CD4-positive, alpha-beta T cell (primary cell): ENCODE data around the gene MCTP1. TPM values are rescaled to one million over a fixed set of nuclear protein-coding genes. Genes with fewer than 3 reads are reported as not detected.

Experiments used
- ATAC-seq: fragments of 200-7000 bp; cut with Tn5 transposase; one replicate; pipeline ENCODE4 v1.10.0; 2022; ENCODE audit warnings: mild to moderate bottlenecking; ENCODE audit not compliant: poor library complexity
- CTCF ChIA-PET: fragments of 350-600 bp; sonication (Branson Sonifier 250); formaldehyde crosslinking; loops from one replicate; lab custom pipeline; 2021; ENCODE audit warnings: antibody characterized with exemption, inconsistent platforms; lab: Charles Lee
- POLR2A ChIA-PET: fragments of 350-600 bp; sonication (Branson Sonifier 250); formaldehyde crosslinking; loops from one replicate; lab custom pipeline; 2021; ENCODE audit warnings: antibody characterized with exemption, inconsistent platforms; lab: Charles Lee
- DNase-seq, 14 experiments: peaks; one replicate each; pipeline ENCODE4 v3.0.0-alpha.2; 2013 to 2020; ENCODE audit warnings: mixed read lengths in 2 of 14
- H3K27ac ChIP-seq, 2 donors: one replicate each; pipeline versions ENCODE4 v1.5.1 to v1.7.0; 2013; ENCODE audit warnings: low read length in 2 of 2, low read depth in 1 of 2, mild to moderate bottlenecking in 1 of 2
- H3K27me3 ChIP-seq, 2 experiments: 1 replicate in 1 of 2; 2 replicates in 1 of 2; pipeline versions ENCODE4 v1.6.1 to v1.7.0; 2013; ENCODE audit warnings: low read length in 2 of 2, control low read depth in 1 of 2, mild to moderate bottlenecking in 1 of 2, moderate library complexity in 1 of 2; ENCODE audit not compliant: insufficient read depth in 2 of 2, control insufficient read depth in 1 of 2
- H3K36me3 ChIP-seq: one replicate; pipeline ENCODE4 v1.6.1; 2013; ENCODE audit warnings: low read length, control low read depth; ENCODE audit not compliant: insufficient read depth
- H3K4me1 ChIP-seq: one replicate; pipeline ENCODE4 v1.6.1; 2013; ENCODE audit warnings: low read length, control low read depth; ENCODE audit not compliant: insufficient read depth
- H3K4me3 ChIP-seq: one replicate; pipeline ENCODE4 v1.5.1; 2013; ENCODE audit warnings: mild to moderate bottlenecking, low read length, moderate library complexity
- H3K9me3 ChIP-seq, 2 experiments: 1 replicate in 1 of 2; 2 replicates in 1 of 2; pipeline versions ENCODE4 v1.6.1 to v1.7.0; 2013; ENCODE audit warnings: low read length in 2 of 2, mild to moderate bottlenecking in 2 of 2, control low read depth in 1 of 2, moderate library complexity in 1 of 2; ENCODE audit not compliant: control insufficient read depth in 1 of 2, insufficient read depth in 1 of 2
- H3K27ac Mint-ChIP-seq: one replicate; pipeline ENCODE4 v1.8.0; 2020; ENCODE audit warnings: mixed read lengths
- H3K27me3 Mint-ChIP-seq: one replicate; pipeline ENCODE4 v1.8.0; 2021; ENCODE audit warnings: mixed read lengths
- H3K36me3 Mint-ChIP-seq: one replicate; pipeline ENCODE4 v1.8.0; 2021; ENCODE audit warnings: low read depth, mixed read lengths
- H3K4me1 Mint-ChIP-seq: one replicate; pipeline ENCODE4 v1.8.0; 2021; ENCODE audit warnings: low read depth, mixed read lengths
- H3K4me3 Mint-ChIP-seq: one replicate; pipeline ENCODE4 v1.8.0; 2020; ENCODE audit warnings: mild to moderate bottlenecking, mixed read lengths
- H3K9me3 Mint-ChIP-seq: one replicate; pipeline ENCODE4 v1.8.0; 2020; ENCODE audit warnings: mixed read lengths
- intact Hi-C, 2 experiments: fragments of 100-400 bp; cut with DNase I in 1 of 2; cut with micrococcal nuclease in 1 of 2; formaldehyde crosslinking; loops; one replicate each; pipeline versions ENCODE4 v1.15.1 to v1.9.0; 2023 to 2025; cut with DNase I, micrococcal nuclease
- total RNA-seq, 174 experiments: library from RNA in 2 of 174; stranded (reverse) in 2 of 174; gene quantifications; one replicate each; pipeline ENCODE4 v1.2.3 and lab custom pipeline; 2021 to 2026
- TF ChIP-seq, protein P1 (sequence below): fragments of 200-600 bp; IDR thresholded peaks from one replicate; pipeline ENCODE4 v1.8.0; 2022; ENCODE audit warnings: antibody characterized with exemption, mild to moderate bottlenecking

The MCTP1 gene
- total RNA-seq, 2 experiments from 2014 or later, result 2.1 to 2.7 TPM

DNA sequence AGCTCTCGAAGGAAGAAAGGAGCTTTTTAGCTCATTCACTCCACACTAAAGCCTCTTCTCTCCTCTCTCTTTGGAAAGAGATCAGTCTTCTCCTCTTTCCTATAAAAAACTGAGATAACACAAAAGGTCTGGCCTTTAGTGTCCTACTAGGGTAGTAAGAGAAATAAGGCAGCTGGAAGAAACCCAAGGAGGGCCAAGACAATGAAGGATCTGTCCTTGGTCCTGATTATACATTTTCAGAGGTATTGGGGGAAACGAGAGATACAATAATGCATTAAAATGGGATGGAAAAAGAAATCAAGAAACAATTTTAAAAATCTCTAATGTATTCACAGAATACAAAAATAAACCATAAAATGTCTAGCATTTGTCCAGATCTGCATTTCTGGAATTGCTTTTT is 482.4 kb downstream of the MCTP1 start:
- Mint-ChIP-seq H3K27me3 (no peaks in the 10 kb centered on the region), H3K36me3 (no peaks in the 10 kb centered on the region), H3K4me3 (no peak overlapping the region), H3K4me1 (no peaks in the 10 kb centered on the region), H3K27ac (no peak overlapping the region), H3K9me3 (peaks cover 5% of the 10 kb centered on the region)
- Histone ChIP-seq H3K27ac (no peak overlapping the region), H3K4me3 (no peak overlapping the region), H3K9me3 (no peaks in the 10 kb centered on the region), H3K36me3 (no peaks in the 10 kb centered on the region), H3K27me3 (no peaks in the 10 kb centered on the region), H3K4me1 (no peaks in the 10 kb centered on the region)
- DNase-seq, result no peak
- TF ChIP-seq, protein P1, sequence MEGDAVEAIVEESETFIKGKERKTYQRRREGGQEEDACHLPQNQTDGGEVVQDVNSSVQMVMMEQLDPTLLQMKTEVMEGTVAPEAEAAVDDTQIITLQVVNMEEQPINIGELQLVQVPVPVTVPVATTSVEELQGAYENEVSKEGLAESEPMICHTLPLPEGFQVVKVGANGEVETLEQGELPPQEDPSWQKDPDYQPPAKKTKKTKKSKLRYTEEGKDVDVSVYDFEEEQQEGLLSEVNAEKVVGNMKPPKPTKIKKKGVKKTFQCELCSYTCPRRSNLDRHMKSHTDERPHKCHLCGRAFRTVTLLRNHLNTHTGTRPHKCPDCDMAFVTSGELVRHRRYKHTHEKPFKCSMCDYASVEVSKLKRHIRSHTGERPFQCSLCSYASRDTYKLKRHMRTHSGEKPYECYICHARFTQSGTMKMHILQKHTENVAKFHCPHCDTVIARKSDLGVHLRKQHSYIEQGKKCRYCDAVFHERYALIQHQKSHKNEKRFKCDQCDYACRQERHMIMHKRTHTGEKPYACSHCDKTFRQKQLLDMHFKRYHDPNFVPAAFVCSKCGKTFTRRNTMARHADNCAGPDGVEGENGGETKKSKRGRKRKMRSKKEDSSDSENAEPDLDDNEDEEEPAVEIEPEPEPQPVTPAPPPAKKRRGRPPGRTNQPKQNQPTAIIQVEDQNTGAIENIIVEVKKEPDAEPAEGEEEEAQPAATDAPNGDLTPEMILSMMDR, result no peak
- intact Hi-C loops, result no loop called here
- ChIA-PET POLR2A (no interaction called here), CTCF (no interaction called here)
- ATAC-seq, result no peak

- Histone ChIP-seq H3K9me3 (no peaks in the 10 kb centered on the region), H3K4me1 (peaks cover 18% of the 10 kb centered on the region), H3K27ac (no peak overlapping the region), H3K4me3 (no peak overlapping the region), H3K27me3 (no peaks in the 10 kb centered on the region), H3K36me3 (no peaks in the 10 kb centered on the region)
- Mint-ChIP-seq H3K4me1 (peaks cover 41% of the 10 kb centered on the region), H3K36me3 (no peaks in the 10 kb centered on the region), H3K27ac (no peak overlapping the region), H3K4me3 (no peak overlapping the region), H3K9me3 (no peaks in the 10 kb centered on the region), H3K27me3 (no peaks in the 10 kb centered on the region)
- intact Hi-C loops, result no loop called here
- no peak for ATAC-seq
- TF ChIP-seq, protein P1, result no peak
- ChIA-PET POLR2A (no interaction called here), CTCF (no interaction called here)
- DNase-seq, result no peak
Observed at GRCh38 chr5:94796586-94796985, 488.3 kb downstream of the MCTP1 start.

DNA sequence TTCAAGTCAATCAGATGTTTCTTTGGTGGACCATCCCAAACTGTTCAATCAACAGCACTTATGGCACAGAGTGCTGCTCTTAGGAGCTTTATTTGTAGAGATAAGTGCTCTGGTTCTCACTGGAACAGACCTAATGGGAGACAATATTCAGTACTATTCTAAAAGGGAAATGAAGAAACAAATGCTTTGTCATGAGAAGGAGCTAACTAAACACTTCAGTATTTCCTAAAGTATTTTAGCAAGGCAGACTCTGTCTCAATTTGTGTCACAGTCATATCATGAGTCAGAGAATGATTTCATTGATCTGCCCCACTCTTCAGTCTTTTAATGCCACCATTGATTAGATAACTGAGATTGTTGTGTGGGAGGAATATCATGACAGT is 491.1 kb downstream of the MCTP1 start:
- peak; percentile 54 for ATAC-seq
- H3K4me3 Mint-ChIP-seq, result peak overlapping the region; percentile 27
- H3K9me3 ChIP-seq, result no peaks in the 10 kb centered on the region
- H3K36me3 ChIP-seq, result no peaks in the 10 kb centered on the region
- DNase-seq, result peak in 2 of 14 experiments; percentile 6 to 8
- no peak overlapping the region for H3K4me3 ChIP-seq
- TF ChIP-seq, protein P1, result no peak
- no peaks in the 10 kb centered on the region for H3K36me3 Mint-ChIP-seq
- ChIA-PET POLR2A (interaction anchor here (0.6 kb wide), 1 partner anchor 287 kb away, joined by 3 read pairs; no protein-coding TSS in a partner anchor), CTCF (no interaction called here)
- peaks cover 41% of the 10 kb centered on the region for H3K4me1 Mint-ChIP-seq
- H3K27me3 ChIP-seq, result no peaks in the 10 kb centered on the region
- peak overlapping the region; percentile 94 for H3K27ac Mint-ChIP-seq
- intact Hi-C loops, result no loop called here
- peaks cover 18% of the 10 kb centered on the region for H3K4me1 ChIP-seq
- H3K9me3 Mint-ChIP-seq, result no peaks in the 10 kb centered on the region
- no peaks in the 10 kb centered on the region for H3K27me3 Mint-ChIP-seq
- H3K27ac ChIP-seq, result peak overlapping the region in 1 of 2 donors; percentile 62
